GM19043 (cell line): Measurements from ENCODE around the gene MOXD1.

Experiments
- ATAC-seq: cut with Tn5 transposase; IDR thresholded peaks from one replicate; pipeline ENCODE4 v1.9.1; 2021; ENCODE audit warnings: low read depth; ENCODE audit not compliant: unreplicated experiment

MOXD1 gene

GRCh38 chr6:132400555-132400882, 756 bp downstream of the MOXD1 start:
- ATAC-seq: no peak

DNA sequence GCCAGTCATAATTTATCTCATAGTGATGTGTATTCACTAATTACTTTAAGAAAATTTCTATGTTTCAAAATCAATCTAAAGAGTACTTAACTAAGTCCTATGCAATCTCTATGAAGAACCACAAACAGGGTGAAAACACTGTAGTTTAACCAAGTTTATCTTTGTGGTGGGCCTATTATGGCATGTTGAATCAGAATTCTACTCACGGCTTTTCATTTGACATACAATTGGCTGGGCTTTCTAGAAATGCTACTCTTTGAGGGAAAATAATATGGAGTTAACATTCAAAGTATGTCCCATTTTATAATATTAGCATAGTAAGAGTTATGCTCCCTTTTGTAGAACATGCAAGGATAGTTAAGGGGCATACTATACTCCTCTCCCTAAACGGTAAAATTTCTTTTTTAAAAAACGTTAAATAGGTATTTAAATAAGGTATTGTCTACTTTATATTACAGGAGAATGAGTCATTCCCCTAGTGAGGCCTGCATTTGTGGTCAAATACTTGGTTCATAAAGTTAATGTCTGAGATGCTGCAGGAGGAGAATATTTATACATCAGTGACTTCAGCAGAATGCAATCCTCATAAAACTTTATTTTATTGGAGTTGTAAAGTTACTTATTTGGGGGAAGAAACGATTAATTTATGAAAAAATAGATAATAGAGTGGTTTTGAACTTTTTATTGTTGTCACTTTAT, 1.8 kb downstream of the MOXD1 start:
- ATAC-seq: no peak

- ATAC-seq: no peak
Measured at GRCh38 chr6:132395015-132395597, 6.2 kb downstream of the MOXD1 start.

GRCh38 chr6:132392792-132393191, 8.5 kb downstream of the MOXD1 start:
- ATAC-seq: no peak

DNA sequence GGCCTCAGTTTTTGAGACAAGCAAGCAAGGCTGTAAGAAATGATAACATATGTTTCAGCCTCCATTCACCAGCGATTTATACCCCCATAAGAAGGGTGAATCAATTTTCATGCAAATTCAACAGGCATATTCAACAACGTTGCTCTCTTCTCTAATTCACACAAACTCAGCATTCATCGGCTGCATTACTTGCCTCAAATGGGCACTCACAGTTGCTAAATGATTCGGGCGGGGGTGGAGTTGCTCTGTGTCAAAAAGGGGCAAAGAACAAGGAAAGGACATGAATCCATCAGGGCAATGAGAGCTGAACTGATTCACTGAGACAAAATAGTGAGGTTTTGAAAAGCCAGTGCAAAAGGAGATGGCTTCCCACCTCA, 9.0 kb downstream of the MOXD1 start:
- no peak for ATAC-seq

DNA sequence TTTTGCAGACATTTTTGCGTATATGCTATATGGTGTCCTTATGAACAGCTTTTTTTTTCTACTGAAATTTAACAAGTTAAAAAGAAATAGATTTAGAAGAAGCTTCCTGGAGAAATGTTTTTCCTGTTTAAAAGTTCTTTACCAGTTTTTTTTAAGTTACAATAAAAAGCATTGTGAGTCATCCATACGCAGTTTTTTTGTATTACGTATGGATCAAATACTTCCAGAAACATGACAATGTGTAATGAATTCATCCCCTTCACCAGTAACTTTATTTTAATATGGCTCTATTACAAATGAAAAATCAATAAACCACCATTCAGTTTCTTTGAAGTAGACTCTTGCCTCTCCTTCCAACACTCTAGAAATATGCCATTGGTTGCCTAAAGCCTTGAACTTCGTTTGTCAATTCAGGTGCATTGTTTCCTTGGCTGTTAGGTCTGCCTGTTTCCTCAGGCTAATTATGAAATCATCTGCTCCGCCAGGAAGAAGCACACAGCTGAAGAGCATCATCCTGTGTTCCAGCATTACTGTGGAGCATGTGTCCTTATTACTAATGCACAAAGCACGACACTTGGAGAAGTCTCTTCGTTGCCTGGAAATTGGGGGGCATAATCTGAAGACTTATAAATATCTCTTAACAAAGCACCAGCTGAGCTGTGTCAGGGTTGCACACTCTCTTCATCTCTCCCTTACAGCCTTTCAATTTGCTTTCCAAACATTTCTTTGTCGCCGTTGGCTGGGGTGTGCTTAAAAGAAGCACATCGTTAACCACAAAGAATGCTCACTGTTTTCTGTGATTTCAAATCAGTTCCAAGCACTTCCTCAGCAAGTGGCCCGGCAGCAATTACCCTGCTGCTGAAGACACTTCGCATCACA, 9.6 kb downstream of the MOXD1 start:
- no peak for ATAC-seq

GRCh38 chr6:132390451-132390850, 10.8 kb downstream of the MOXD1 start:
- ATAC-seq: no peak

DNA sequence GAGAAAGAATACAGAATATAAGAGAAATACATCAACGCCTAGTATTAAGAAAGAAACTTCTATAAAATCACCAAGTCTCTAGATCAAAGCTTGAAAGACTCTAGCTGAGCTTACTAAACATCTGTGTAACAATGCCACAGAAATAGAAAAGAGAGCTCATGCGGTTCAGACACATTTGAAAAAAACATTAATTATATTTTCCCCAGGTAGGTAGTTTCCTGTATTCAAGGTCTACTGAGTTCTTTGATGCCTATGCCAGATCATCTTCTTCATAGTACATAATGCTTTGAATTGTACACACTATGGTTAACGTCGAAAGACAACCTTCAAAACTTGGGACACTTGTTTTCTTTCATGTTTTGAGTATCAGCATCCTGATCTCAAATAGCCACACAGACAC, 11.3 kb downstream of the MOXD1 start:
- no peak for ATAC-seq

GRCh38 chr6:132388291-132388690, 13.0 kb downstream of the MOXD1 start:
- no peak for ATAC-seq

- no peak for ATAC-seq
Measured at GRCh38 chr6:132382630-132383175, 18.6 kb downstream of the MOXD1 start.

DNA sequence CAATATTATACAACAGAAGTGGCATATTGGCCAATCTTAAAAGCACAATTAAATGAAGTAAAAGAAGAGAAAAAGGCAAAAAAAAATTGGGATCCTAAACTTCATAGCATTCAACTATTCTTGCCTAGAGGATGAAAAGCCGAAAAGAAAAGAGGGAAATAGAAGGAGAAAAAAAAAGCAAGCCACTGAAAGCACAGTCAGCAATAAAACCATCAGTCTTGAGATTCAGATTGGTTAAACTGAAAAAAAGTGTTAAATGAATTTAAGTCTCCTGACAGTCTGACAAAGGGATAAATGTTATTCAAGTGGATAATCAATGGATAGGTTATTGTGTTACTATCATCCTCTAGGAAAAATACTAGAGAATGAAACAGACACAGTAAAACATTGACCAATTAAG, 19.9 kb downstream of the MOXD1 start:
- ATAC-seq: no peak

DNA sequence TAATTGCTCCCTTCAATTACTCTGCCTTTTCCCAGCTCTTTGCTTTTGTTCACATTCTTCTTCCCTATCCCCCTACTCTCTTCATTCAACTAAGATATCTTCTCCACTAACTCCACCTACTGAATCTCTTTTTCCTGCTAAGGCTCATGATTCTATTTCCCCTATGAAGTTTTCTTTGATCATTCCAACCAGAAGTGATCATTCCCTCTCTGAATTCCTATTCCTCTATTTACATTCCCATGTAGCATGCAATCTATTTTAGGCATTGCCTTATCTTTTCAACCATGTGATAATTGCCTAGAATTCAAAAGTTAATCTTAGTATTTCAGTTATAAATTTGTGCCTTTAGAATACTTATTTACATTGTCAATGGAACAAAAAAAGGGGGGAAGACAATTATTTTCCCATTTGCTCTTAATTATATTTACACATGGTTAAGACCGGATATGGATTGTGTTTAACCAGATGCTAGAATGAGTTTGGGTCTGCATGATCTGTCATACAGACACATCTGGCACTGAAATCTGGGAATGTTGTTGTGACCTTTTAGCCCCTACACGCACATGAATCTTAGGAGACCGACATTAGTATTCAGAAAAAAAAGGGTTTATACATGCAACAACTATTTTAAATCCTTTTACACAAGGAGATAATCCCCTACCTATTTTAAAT, 20.8 kb downstream of the MOXD1 start:
- ATAC-seq: no peak

DNA sequence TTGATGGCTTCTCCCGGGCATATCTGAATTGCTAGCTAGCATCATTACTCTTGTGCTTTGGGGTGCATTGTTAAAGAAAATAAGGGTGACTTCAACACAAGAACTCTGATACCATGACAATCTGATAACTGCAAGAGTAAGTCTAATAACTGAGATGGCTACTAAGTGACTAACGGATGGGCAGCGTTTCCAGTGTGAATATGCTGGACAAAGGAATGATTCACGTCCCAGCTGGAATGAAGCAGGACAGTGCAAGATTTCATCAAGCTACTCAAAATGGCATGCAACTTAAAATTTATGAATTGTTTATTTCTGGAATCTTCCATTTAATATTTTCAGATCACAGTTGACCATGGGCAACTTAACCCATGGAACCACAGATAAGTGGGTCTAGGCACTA, 31.7 kb downstream of the MOXD1 start:
- ATAC-seq: no peak

DNA sequence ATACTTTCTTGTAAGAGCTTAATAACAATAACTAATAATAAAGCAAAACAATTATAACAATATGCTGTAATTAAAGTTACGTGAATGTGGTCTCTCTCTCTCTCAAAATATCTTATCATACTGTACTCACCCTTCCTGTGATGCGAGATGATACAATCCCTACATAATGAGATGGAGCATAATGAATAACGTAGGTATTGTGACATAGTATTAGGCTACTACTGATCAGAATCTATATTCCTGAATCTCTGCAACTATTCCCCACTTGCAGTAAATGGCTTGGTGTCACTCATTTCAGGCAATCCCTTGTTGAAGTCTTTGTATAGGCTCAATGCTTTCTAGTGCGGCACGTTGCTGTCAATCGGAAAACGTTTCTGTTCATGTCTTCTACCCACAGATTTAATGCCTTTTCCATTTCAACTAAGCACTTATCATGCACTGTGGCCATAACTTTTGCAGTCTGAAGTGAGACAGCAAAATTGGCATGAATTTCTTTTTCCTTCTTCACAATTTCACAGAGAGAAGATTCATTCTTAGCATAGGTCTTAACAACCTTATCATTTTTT, 32.3 kb downstream of the MOXD1 start:
- no peak for ATAC-seq

DNA sequence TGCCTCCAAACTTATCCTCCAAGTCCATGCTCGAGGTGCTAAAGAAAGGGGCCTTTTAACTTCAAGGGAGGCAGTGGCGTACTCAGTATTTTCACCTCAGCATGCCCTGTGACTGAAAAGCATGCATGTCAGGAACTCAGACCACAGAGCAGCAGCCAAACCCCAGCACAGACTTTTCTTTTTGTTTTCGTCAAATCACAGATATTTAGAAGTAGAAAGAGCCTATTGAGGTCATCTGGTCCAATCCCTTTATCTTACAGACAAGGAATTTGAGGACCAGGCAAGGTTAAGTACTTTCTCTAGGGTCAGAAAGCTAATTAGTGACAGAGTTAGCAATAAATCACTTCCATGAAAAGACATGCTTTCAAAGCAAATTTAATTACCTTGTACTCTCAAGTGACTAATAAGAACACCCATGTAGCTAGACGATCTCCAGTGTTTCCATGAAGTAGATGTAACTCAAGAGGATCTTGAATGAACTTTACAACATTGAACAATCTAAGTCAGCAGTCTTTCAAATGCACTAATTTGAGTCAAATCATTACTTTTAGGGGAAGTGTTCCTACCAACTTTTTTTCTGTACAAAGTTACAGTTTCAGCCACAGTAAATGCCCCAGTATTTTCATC, 35.9 kb downstream of the MOXD1 start:
- peak; percentile 96 for ATAC-seq

- ATAC-seq: no peak
Measured at GRCh38 chr6:132364306-132365074, 36.8 kb downstream of the MOXD1 start.

GRCh38 chr6:132362442-132363185, 38.7 kb downstream of the MOXD1 start:
- ATAC-seq: no peak

GRCh38 chr6:132361101-132361500, 40.2 kb downstream of the MOXD1 start:
- ATAC-seq: no peak

DNA sequence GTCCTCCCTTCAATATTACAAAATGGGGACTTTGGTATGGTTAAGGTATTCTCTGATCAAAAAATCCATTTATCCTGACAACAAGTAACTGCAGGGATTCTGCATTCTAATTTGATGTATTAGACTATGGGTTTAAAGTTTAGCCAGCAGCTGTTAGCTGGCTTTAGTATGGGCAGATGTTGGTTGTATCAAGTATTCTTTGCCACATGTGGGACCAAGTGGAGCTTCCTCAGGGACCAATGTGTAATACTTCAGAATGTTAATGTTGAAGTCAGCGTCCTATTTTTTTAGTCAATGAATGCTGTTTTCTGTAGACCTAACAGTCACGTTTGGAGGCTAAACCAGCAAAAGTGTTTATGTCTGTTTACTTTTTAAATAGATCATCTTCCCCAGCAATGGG, 41.4 kb downstream of the MOXD1 start:
- ATAC-seq: no peak
